Smooth muscle cell (in vitro differentiated cells): ENCODE data around the gene TTYH2. TPM values are rescaled to one million over a fixed set of nuclear protein-coding genes. Genes with fewer than 3 reads are reported as not detected.
"Not testable (repeated sequence)": the region's sequence is repeated elsewhere in the genome, so short reads cannot be mapped to it uniquely, and the experiment has no call there.

Experiments
- DNase-seq: peaks from one replicate; lab custom pipeline; 2025; ENCODE audit not compliant: unreplicated experiment; lab: John Stamatoyannopoulos, UW
- H2AFZ ChIP-seq: fragments of 200-600 bp; sonication (generic); 2 replicates; pipeline ENCODE4 v1.6.0; 2016; ENCODE audit warnings: antibody characterized with exemption, low read depth, mild to moderate bottlenecking
- H3F3A ChIP-seq: fragments of 200-600 bp; sonication (generic); 2 replicates; pipeline ENCODE4 v1.6.0; 2017; ENCODE audit warnings: antibody characterized with exemption, low read depth
- H3K27ac ChIP-seq: fragments of 200-600 bp; sonication (generic); 2 replicates; pipeline ENCODE4 v1.5.1; 2016; ENCODE audit warnings: low read depth, mild to moderate bottlenecking
- H3K27me3 ChIP-seq: fragments of 200-600 bp; sonication (generic); 2 replicates; pipeline ENCODE4 v1.6.1; 2016; ENCODE audit warnings: low read depth, mild to moderate bottlenecking
- H3K36me3 ChIP-seq: fragments of 200-600 bp; sonication (generic); 2 replicates; pipeline ENCODE4 v1.5.1; 2016; ENCODE audit warnings: low read depth
- H3K4me1 ChIP-seq: fragments of 200-600 bp; sonication (generic); 2 replicates; pipeline ENCODE4 v1.5.1; 2016; ENCODE audit warnings: low read depth
- H3K4me2 ChIP-seq: fragments of 200-600 bp; sonication (generic); 2 replicates; pipeline ENCODE4 v1.6.0; 2016; ENCODE audit warnings: mild to moderate bottlenecking
- H3K4me3 ChIP-seq: fragments of 200-600 bp; sonication (generic); 2 replicates; pipeline ENCODE4 v1.5.1; 2016; ENCODE audit warnings: mild to moderate bottlenecking
- H3K79me2 ChIP-seq: fragments of 200-600 bp; sonication (generic); 2 replicates; pipeline ENCODE4 v1.6.0; 2016; ENCODE audit warnings: low read depth, mild to moderate bottlenecking
- H3K9ac ChIP-seq: fragments of 200-600 bp; sonication (generic); 2 replicates; pipeline ENCODE4 v1.6.0; 2016; ENCODE audit warnings: low read depth
- H3K9me3 ChIP-seq: fragments of 200-600 bp; sonication (generic); replicated peaks from 2 replicates; pipeline ENCODE4 v1.5.1; 2016; ENCODE audit warnings: low read depth
- H4K20me1 ChIP-seq: fragments of 200-600 bp; sonication (generic); 2 replicates; pipeline ENCODE4 v1.6.0; 2016; ENCODE audit warnings: low read depth
- CTCF ChIP-seq: fragments of 200-600 bp; sonication (generic); IDR thresholded peaks from 2 replicates; pipeline ENCODE4 v1.5.1; 2017; ENCODE audit warnings: borderline replicate concordance, mild to moderate bottlenecking, antibody characterized with exemption; ENCODE audit not compliant: insufficient read depth, poor library complexity, severe bottlenecking
- WGBS: methylation state at CpG from one replicate; pipeline ENCODE4 v1.1.7; 2016; ENCODE audit warnings: low lambda C conversion rate; 5-methylcytosine and 5-hydroxymethylcytosine counted together
- polyA plus RNA-seq: library from polyadenylated mRNA; unstranded; fragments of >200 nt; fragmentation: Nextera tagmentation; extraction: Ambion mirVana; gene quantifications from 2 replicates; pipeline ENCODE4 v1.2.1, GENCODE V29; 2016
- total RNA-seq: library from RNA; depleted of rRNA; stranded (reverse); fragments of >200 nt; gene quantifications from 2 replicates; pipeline ENCODE4 v1.2.3, GENCODE V29; 2014

TTYH2 gene
- total and polyA plus RNA-seq, 2 experiments from 2014 or later = 1.6 to 1.9 TPM

DNA sequence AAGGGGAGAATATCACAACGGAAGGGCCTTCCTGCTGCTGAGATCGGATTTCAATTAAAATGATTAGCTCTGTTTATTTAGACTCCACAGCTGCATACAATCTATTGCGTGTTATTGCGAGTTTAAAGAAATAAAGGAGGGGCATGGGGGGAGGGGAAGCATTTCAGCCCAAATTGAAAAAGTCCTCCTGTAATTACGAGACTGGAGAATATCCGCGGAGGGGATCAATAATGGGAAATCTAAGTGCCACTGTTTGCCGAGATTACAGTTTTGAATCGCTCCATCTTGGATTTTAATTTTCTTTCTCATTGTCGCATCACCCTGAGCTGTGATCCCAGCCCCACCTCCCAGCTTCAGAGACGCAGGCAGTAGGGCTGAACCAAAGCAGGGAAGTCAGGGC, 25.6 kb upstream of the TTYH2 start:
- Histone ChIP-seq H3K27me3 (no peaks in the 10 kb centered on the region), H3K36me3 (no peaks in the 10 kb centered on the region), H3K27ac (no peak overlapping the region), H3K4me2 (no peak overlapping the region), H3F3A (no peaks in the 10 kb centered on the region), H2AFZ (no peak overlapping the region), H3K4me1 (no peaks in the 10 kb centered on the region), H3K9ac (no peak overlapping the region), H3K9me3 (no peaks in the 10 kb centered on the region), H3K4me3 (no peak overlapping the region), H4K20me1 (no peaks in the 10 kb centered on the region), H3K79me2 (no peaks in the 10 kb centered on the region)
- WGBS = 82% methylated on average over 11 of the region's 11 CpGs
- TF ChIP-seq CTCF = no peak
- DNase-seq = no peak

DNA sequence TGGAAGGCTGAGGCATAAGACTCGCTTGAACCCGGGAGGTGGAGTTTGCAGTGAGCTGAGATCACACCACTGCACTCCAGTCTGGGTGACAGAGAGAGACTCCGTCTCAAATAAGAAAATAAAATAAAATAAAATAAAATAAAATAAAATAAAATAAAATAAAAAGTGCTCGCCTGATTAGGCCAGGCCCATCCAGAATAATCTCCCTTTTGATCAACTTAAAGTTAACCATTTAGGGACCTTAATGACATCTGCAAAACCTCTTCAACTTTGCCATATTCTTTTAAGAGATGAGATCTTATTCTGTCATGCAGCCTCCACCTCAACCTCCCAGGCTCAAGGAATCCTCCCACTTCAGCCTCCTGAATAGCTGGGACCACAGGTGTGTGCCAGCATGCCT, 24.7 kb upstream of the TTYH2 start:
- not testable (repeated sequence) for H4K20me1 ChIP-seq, H3K79me2 ChIP-seq, H3F3A ChIP-seq, H3K27ac ChIP-seq, H3K36me3 ChIP-seq, H3K9me3 ChIP-seq, H3K4me2 ChIP-seq, H3K9ac ChIP-seq, H3K4me1 ChIP-seq, H3K27me3 ChIP-seq, H2AFZ ChIP-seq, H3K4me3 ChIP-seq, DNase-seq
- WGBS = 90% methylated on average over 4 of the region's 4 CpGs

DNA sequence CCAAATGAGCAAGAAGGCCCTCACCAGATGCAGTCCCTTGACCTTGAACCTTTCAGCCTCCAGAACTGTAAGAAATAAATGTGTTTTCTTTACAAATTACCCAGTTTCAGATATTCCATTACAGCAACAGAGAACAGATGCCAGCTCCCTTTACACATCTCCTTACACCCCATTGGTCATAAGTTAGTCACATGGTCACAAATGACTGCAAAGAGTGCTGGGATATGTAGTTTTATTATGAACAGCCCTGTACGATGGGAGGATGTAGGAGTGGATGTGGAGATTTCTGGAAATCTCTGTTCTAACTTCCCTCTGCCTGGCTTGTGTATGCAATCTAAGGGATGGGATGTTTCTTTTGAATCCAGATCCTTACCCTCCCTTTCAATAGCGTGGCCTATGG, 23.2 kb upstream of the TTYH2 start:
- Histone ChIP-seq H3K36me3 (no peaks in the 10 kb centered on the region), H3K27ac (no peak overlapping the region), H3K4me3 (no peak overlapping the region), H3K27me3 (peaks cover 9% of the 10 kb centered on the region), H3K4me2 (no peak overlapping the region), H3K4me1 (no peaks in the 10 kb centered on the region), H3K79me2 (no peaks in the 10 kb centered on the region), H3K9me3 (no peaks in the 10 kb centered on the region), H3K9ac (no peak overlapping the region), H2AFZ (no peak overlapping the region), H4K20me1 (no peaks in the 10 kb centered on the region), H3F3A (no peaks in the 10 kb centered on the region)
- 56% methylated on average over 2 of the region's 2 CpGs for WGBS
- TF ChIP-seq CTCF = no peak
- DNase-seq = no peak

GRCh38 chr17:74190807-74191406, 22.5 kb upstream of the TTYH2 start:
- Histone ChIP-seq H3K9ac (no peak overlapping the region), H3K4me2 (no peak overlapping the region), H3F3A (no peaks in the 10 kb centered on the region), H3K27me3 (peaks cover 16% of the 10 kb centered on the region), H3K36me3 (no peaks in the 10 kb centered on the region), H3K4me3 (no peak overlapping the region), H3K27ac (no peak overlapping the region), H4K20me1 (no peaks in the 10 kb centered on the region), H3K9me3 (no peaks in the 10 kb centered on the region), H3K4me1 (no peaks in the 10 kb centered on the region), H3K79me2 (no peaks in the 10 kb centered on the region), H2AFZ (no peak overlapping the region)
- no peak for DNase-seq
- TF ChIP-seq CTCF = no peak
- WGBS = 66% methylated on average over 6 of the region's 6 CpGs
